Fibroblast of the conjunctiva (primary cell): Measurements from ENCODE around the gene SLC25A31.

Experiments used
- DNase-seq: peaks from one replicate; pipeline ENCODE4 v3.0.0-alpha.2; 2010; ENCODE audit warnings: low read depth

SLC25A31 gene

DNA sequence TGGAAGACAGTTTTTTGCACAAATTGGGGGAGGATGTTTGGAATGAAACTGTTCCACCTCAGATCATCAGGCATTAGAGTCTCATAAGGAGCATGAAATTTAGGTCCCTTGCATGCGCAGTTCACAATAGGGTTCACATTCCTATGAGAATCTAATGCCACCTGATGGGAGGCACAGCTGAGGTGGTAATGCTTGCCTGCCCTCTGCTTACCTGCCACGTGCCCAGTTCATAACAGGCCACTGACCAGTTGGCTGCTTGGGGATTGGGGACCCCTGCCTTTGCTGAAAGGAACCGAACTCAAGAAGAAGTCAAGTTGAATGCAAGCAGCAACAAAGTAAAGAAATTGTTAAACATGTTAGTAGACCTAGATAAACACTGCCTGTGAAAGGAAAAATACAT lies 47.3 kb downstream of the SLC25A31 start:
- no peak for DNase-seq

DNA sequence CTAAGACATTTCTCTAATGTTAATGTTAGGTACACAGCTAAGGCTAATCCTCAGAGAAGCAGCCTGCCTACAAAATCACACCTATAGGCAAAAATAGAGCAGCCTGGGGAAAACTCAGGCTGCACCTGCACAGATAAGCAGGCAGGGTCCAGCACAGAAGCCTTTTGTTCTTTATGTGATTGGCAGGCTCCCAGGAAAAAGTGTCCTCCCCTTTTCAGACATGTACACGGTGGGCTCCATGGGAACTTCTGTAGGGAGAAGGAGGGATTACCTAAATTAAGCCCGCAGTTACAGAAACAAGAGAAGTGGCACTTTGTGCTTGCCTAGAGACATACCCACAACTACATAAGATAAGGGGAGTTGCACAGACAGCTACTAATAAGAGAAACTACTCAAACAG lies 47.9 kb downstream of the SLC25A31 start:
- no peak for DNase-seq

DNA sequence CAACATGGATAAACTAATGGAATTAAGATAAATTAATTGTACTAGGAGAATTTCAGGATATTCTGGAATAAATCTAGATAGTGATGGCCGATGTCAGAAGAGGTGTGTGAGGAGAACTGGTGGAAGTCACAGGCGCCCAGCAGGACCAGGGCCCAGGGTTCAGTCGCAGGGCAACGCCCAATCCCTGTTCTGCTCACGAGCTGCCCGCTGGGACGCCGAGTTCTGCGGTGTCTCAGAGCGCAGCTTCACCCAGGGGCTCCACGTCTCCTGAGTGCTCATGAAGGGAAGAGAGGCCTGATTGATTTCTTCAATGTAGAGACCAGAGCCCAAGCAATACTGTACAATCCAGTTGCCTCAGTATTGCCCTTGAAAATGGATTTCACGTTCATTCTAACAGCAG lies 50.4 kb downstream of the SLC25A31 start:
- DNase-seq = no peak

DNA sequence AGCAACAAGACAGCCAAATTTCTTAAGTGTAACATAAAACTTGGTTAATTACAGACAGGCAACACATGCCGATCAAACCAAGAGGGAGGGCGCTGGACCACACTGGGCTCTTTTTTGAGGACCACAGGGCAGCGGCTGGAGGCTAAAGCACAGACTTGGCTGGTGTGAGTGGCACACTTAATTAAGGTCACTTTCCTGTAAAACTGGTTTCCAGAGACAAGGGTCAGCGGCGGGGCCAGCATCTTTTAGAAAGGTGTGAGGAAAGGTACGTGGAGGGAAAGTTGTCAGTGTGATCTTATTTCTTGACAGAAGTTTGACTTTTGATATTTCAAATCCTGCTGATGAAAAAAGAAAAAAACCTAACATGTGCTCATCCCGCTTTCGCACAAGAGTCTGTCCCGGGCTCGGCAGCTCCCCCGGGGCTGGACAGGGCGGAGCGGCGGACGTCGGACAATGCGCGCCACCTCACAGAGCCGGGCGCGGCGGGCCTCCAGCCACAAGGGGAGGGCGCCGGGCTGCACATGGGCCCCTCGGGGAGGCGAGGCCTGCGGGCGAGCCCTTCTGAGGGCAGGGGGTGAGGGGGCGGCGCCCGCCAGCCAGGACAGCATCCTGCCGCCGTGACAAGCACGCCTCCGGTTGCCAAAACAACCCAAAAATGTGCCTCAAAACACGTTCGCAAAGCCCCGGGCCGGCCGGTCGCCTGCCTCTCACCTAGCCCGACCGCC lies 51.3 kb downstream of the SLC25A31 start:
- peak; percentile 10 for DNase-seq

DNA sequence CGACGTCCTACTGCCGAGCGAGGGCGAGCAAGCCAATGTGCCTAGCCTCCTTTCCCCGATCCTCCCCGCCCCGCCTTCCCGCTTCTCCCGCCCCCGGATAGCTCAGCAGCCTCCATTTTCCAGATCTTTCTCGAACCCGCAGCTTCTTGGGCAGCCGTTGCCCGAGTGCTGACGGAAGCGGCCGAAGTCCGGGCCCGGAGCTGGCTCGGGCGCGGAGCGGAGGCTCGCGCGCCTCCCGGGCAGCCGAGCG lies 51.8 kb downstream of the SLC25A31 start:
- DNase-seq = peak; percentile 78

DNA sequence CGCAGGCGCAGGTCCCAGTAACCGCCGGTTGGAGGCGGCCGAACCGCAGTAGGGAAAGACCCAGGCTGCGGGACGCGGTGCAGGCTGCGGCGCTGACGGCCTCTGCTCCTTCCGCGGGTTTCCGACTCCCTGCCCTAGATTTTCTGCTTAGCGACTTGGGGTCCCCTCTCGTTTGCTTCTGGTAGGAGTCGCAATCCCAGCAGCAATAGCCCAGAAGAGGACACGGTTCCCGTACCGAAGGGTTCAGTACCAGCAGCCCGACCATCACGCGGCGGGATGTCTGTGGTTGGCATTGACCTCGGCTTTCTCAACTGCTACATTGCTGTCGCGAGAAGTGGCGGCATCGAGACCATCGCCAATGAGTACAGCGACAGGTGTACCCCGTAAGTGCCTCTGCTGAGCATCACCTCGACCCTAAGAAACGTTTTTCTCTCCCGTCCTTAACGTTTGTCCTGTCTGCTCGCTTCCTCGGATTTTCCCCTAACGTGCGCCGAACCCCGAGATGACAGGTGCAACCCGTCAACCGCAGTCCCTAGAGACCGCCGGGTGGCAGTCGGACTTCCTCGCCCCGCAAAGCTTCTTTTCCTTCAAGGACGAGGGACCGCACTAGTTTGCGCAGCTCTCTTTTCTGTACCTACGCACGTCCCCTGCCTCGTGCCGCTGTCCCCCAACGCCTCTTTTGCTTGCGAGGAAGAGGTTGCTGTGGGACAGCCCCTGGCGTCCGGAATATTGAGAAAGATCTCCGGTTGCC lies 52.2 kb downstream of the SLC25A31 start, which contains the start of gene HSPA4L:
HSPA4L (plus strand) TSS at position 48 of the 751 bp plus-strand sequence; CDS start at position 277, 229 bp downstream.
- DNase-seq = peak; percentile 8

DNA sequence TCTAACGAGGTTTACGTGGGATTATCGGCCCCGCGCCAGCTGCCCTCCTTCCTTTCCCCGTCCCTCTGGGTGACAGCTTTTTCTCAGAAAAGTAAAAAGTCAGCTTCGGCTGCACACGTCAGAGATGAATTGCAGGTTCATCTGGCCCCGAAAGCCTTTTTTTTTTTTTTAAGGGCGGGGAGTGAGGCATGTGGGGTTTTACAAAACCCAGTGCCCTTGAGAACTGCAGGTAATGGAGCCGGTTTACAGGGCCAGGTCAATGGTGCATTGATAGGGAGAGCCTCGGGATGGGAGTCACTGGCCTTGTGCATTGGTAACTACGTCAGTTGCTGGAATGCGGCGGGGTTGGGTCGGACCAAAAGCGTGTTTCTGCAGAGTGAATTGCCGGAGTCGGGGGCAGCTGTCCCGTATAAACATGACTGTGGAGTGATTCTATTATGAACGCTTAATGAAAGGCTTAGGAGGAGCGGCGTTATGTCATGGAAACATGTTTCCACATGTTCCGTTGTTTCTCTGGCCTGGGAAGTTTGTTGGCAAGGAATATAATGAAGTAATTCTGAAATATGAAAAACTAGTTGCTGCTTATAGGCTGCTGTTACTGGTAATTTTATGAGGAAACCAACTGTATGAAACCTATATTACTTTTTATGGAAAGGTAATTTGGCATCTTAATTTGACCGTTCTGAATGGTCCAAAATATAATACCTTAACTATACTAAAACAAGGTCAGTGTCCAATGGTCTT lies 53.0 kb downstream of the SLC25A31 start:
- peak; percentile 49 for DNase-seq

DNA sequence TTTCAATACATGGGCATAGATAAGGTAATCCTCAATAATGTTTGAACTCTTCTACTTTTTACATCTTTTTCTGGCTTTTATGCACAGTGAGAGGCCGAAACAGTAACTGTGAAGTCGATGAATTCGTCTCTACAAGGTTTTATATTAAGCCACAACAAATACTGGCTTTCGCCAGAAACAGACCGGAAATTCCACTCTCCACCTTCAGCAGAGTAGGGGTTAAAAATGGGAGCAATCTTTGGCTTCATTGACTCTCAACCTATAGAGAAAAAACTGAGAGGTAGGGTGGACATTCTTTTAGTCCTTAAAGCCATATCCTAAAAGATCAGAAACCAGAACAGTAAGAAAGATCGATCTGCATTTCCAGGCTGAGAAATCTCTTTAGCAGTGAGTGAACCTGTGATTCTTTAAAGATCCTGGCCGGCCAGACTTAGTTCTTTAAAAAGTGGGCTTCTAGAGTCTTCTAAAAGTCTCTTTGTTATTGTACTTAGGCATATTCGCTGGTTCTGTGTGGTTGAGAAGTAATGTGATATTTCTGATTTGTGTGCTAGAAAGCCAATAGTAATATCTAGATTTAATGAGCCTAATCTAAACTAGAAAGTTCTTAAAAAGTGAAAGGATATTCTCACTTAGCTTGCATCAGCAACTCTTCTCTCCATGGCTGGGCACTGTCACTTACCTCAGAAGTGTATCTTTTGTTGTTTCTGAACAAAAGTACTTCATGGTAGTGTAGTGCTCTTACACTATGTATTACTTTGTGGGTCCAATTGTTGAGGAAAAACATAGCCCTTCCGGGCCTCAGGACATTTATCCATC lies 54.0 kb downstream of the SLC25A31 start:
- DNase-seq = no peak

DNA sequence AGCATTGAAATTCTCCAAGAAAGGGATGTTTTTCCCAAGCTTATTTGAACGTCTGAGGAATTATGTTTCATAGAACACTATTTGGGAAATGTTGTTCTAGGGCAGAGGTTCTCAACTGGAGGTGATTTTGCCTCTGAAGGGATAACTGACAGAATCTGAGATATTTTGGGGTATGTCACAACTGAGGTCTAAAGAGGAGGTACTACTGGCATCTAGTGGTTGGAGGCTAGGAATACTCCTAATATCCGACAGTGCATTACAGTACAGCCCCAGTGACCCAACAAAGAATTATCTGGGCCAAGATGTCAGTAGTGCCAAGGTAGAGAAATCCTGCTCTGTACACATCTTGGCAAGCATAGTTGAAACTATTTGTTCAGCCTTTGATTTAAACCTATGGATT lies 58.3 kb downstream of the SLC25A31 start:
- no peak for DNase-seq

DNA sequence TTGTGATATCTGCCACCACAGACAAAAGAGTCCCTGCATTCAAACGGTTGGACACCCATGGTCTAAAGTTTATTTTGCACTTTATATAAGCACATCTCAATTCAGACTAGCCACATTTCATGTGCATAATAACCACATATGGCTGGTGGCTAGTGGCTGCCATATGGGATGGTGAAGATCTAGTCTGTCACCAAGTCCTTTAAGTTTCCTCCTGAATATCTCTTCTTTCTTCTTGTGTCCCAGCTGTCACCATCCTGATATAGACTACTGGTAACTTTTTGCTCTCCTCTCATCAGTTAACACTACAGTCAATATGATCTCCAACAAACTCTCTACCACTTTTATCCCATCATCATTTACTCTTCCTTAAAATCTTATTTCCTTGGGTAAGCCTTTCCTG lies 61.2 kb downstream of the SLC25A31 start:
- DNase-seq = no peak

DNA sequence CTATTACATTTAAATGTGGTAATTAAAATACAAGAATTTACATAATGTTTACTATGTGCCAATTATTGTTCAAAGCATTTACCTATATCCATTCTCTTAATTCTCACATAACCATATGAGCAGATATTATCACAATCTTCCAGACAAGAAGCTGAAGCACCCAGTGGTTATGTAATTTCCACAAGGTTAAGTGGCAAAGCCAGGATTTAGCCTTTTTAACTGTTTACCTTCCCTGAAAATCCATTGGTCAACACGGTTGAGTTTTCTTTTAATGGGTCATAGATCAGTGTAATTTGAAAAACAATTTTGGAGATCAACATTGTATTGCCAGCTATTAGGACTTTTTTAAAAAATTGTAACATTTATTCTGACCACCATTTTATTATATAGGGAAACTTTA lies 63.3 kb downstream of the SLC25A31 start:
- DNase-seq = no peak

DNA sequence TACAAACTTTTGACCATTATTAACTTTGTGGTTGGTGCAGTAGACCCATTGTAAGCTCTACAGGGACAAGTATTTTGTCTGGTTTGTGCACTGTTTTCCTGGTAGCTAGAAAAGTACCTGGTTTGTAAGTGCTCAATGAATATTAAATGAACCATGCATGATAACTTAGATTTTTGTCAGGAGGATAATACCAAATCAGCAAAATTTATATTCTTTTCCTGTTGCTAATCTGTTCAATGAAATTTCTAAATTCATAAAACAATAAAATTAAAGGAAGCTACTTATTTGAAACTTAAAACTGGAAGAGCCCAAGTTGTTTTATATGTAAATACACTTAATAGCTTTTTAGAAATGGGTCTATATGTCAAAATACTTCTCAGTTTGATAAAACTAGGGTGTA lies 69.5 kb downstream of the SLC25A31 start:
- DNase-seq = no peak

DNA sequence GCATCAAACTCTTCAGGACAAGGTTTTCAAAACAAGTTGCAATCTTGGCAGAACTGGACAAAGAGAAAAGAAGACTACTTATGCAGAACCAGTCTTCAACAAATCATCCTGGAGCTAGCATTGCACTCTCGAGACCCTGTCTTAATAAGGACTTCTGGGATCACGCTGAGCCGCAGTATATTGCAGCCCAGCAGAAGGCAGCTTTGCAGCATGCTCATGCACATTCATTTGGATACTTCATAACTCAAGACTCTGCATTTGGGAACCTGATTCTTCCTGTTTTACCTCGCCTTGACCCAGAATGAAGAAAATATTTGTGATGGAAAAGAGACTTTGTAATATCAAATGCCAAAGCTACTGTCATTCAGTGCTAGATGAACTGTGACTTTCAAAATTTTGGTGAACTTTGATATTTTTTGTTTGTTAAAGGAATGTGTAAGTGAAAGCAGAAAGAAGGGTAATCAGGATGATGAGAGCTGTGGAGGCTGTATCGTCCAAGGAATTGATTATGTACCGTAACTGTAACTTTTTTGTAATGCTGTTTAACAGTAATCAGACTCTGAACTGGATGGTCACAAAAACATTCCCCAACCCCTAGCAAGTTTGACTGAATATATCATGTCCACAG lies 79.1 kb downstream of the SLC25A31 start:
- no peak for DNase-seq

DNA sequence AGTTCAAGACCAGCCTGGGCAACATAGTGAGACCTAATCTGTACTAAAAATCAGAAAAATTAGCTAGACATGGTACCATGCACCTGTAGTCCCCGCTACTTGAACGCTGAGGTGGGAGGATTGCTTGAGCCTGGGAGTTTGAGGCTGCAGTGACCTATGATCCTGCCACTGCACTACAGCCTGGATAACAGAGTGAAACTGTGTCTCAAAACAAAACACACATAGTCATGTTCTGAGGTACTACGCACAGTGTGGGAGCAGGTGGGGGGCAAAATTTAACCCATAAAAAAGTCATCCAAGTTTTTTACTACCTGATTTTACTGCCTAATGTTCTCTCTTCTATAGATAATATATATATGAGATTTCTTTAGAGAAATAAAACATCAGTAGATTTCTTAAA lies 80.4 kb downstream of the SLC25A31 start:
- no peak for DNase-seq

DNA sequence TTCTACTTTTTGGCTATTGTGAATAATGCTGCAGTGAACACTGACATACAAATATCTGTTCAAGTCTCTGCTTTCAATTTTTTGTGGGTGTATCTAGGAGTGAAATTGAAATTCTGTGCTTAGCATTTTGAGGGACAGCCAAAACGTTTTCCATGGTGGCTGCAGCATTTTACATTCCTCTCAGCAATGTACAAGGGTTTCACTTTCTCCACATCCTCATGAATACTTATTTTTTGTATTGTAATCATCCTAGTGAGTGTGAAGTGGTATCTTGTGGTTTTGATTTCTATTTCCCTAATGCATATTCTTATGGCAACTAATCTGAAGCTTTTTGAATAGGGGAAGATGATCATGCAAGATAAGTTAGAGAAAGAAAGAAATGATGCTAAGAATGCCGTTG lies 92.2 kb downstream of the SLC25A31 start:
- no peak for DNase-seq
